Pancreas (tissue), 10 donors: Measurements from ENCODE around the gene HSPA5. TPM values are rescaled to one million over a fixed set of nuclear protein-coding genes. Genes with fewer than 3 reads are reported as not detected.
"Not testable (repeated sequence)": the region's sequence is repeated elsewhere in the genome, so short reads cannot be mapped to it uniquely, and the experiment has no call there.

Source experiments
- ATAC-seq, 4 donors: fragments of 200-7000 bp; cut with Tn5 transposase; one replicate each; pipeline versions ENCODE4 v1.8.0 to v1.9.1; 2020; ENCODE audit warnings: mild to moderate bottlenecking in 4 of 4, moderate library complexity in 4 of 4
- DNase-seq, 6 donors: peaks; one replicate each; pipeline ENCODE4 v3.0.0-alpha.2; 2020
- FAIRE-seq: peaks from 2 replicates; lab custom pipeline; 2012; peaks lifted over from hg19 to GRCh38; lab: Jason Lieb, UNC
- H3K27ac ChIP-seq, 4 donors: fragments of 200-600 bp; sonication (generic); 1 replicate in 3 of 4; 2 replicates in 1 of 4; pipeline versions ENCODE4 v1.5.0 to v1.8.0; 2020
- H3K27me3 ChIP-seq, 4 donors: fragments of 200-600 bp; one replicate each; pipeline ENCODE4 v1.8.0; 2021
- H3K36me3 ChIP-seq, 3 donors: fragments of 200-600 bp; sonication (generic) in 1 of 3; one replicate each; pipeline versions ENCODE4 v1.5.0 to v1.8.0; 2020 to 2021
- H3K4me1 ChIP-seq, 3 donors: fragments of 200-600 bp; one replicate each; pipeline ENCODE4 v1.8.0; 2021
- H3K4me3 ChIP-seq, 4 donors: fragments of 200-600 bp; sonication (generic) in 2 of 4; one replicate each; pipeline versions ENCODE4 v1.5.0 to v1.8.0; 2020 to 2021
- H3K9me3 ChIP-seq, 4 donors: fragments of 200-600 bp; one replicate each; pipeline ENCODE4 v1.8.0; 2021
- CTCF ChIP-seq, 4 donors: fragments of 200-600 bp; sonication (generic) in 3 of 4; IDR thresholded peaks; one replicate each; pipeline versions ENCODE4 v1.5.0 to v1.8.0; 2021; ENCODE audit warnings: antibody characterized with exemption in 4 of 4
- WGBS, 2 donors: extraction: QIAGEN DNeasy Blood & Tissue Kit; methylation state at CpG; one replicate each; pipeline ENCODE4 v1.1.7; 2013; 5-methylcytosine and 5-hydroxymethylcytosine counted together
- intact Hi-C, 3 donors: fragments of 100-400 bp; cut with DNase I; formaldehyde crosslinking; loops; one replicate each; pipeline versions ENCODE4 v1.11.1 to v1.14.2; 2022
- polyA plus RNA-seq, 2 donors: library from polyadenylated mRNA; stranded (reverse); fragments of 200-250 nt; gene quantifications; one replicate each; pipeline ENCODE4 v1.2.3, GENCODE V29; 2013
- total RNA-seq, 6 donors: library from RNA; stranded (reverse); fragmentation: NEBNext Ultra II Directional in 4 of 6; extraction: Animal tissue kit (Norgen Biotek cat#: 25700) in 4 of 6; gene quantifications; one replicate each; pipeline versions ENCODE4 v1.2.1 to v1.2.4, GENCODE V29; 2021 to 2023
- donor health status: healthy with polysubstance abuse.
- donor health status: DM: no; HTN: no; CAD: no; lungs with moderate emphysema.
- donor health status: DM: no; HTN: no; CAD: no.
- donor health status: control.
- donor health status: control.
- donor health status: Bipolar disorder and iron deficiency.
- donor health status: DM: yes; HTN: yes; CAD: no.
- donor health status: DM: no; HTN: no; CAD: no.
- donor health status: DM: no; HTN: no; CAD: no.
- donor health status: DM: yes; HTN: yes; CAD: no.

The HSPA5 gene
- total and polyA plus RNA-seq, 8 donors = 50.2 to 248 (median 165) TPM

GRCh38 chr9:125238127-125238914 lies 2.8 kb downstream of the HSPA5 start:
- intact Hi-C loops = no loop called here
- Histone ChIP-seq H3K4me1 (peaks cover 7 to 43% (median 19%) of the 10 kb centered on the region in 3 donors), H3K9me3 (no peaks in the 10 kb centered on the region), H3K27me3 (no peaks in the 10 kb centered on the region), H3K36me3 (peaks cover 2 to 45% (median 30%) of the 10 kb centered on the region in 3 donors), H3K4me3 (peak overlapping the region; percentile 6 to 91 (median 86)), H3K27ac (no peak overlapping the region)
- FAIRE-seq (no peak), ATAC-seq (no peak), DNase-seq (no peak)
- 33 to 41% methylated on average over 7 of the region's 7 CpGs for whole genome bisulfite sequencing, 2 donors
- no peak for TF ChIP-seq CTCF (IDR thresholded peaks at IDR 0.05)

DNA sequence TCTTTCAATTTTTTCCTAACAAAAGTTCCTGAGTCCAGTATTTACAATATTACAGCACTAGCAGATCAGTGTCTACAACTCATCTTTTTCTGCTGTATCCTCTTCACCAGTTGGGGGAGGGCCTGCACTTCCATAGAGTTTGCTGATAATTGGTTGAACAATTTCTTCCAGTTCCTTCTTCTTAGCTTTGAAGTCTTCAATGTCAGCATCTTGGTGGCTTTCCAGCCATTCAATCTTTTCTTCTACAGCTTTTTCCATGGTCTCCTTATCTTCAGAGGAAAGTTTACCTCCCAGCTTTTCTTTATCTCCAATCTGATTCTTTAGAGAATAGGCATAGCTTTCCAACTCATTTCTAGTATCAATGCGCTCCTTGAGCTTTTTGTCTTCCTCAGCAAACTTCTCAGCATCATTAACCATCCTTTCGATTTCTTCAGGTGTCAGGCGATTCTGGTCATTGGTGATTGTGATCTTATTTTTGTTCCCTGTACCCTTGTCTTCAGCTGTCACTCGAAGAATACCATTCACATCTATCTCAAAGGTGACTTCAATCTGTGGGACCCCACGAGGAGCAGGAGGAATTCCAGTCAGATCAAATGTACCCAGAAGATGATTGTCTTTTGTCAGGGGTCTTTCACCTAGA lies 4.5 kb downstream of the HSPA5 start:
- H3K4me3 ChIP-seq = peak overlapping the region in 2 of 4 donors; percentile 85 to 91
- ATAC-seq, intact Hi-C loops, H3K27me3 ChIP-seq, H3K9me3 ChIP-seq, FAIRE-seq, H3K27ac ChIP-seq, DNase-seq: not testable (repeated sequence)
- peaks cover 7 to 43% (median 19%) of the 10 kb centered on the region in 3 donors for H3K4me1 ChIP-seq
- peaks cover 2 to 45% (median 30%) of the 10 kb centered on the region in 3 donors for H3K36me3 ChIP-seq
- 24 to 28% methylated on average over 5 of the region's 5 CpGs for WGBS, 2 donors

DNA sequence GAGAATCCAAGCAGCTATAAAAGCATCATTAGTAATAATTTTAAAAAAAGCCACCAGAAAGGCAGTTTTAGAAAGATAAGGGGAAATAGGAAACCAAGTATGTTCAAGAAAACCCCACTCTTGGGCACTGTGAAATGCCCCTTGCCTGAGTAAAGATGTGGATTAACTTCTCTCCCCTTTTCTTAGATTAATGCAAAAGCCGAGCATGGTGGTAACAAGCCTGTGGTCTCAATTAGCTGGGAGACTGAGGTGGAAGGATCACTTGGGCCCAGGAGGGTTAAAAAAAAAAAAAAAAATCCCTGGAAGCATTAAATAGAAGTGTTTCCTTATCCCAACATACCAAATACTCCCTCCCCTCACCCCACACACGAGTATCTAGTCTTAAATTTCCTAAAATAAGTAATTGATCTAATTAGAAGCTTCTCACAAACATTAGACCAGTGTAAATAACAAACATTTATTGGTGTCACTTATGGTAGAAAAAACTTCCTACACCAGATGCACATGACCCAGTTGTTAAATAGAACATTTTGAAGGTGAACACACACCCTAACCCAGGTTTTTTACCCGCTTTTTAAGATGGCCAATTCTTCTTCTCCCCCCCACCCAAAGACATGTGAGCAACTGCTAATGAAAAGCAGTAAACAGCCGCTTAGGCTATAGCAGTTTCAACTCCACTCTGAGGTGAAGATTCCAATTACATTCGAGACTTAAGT lies 5.2 kb downstream of the HSPA5 start:
- peak overlapping the region in 2 of 4 donors; percentile 85 to 91 for H3K4me3 ChIP-seq
- WGBS, 2 donors = 18 to 20% methylated on average over 5 of the region's 5 CpGs
- DNase-seq (no peak), ATAC-seq (no peak), FAIRE-seq (no peak)
- H3K27ac ChIP-seq = no peak overlapping the region
- intact Hi-C loops = no loop called here
- no peak for TF ChIP-seq CTCF (IDR thresholded peaks at IDR 0.05)
- H3K27me3 ChIP-seq = no peaks in the 10 kb centered on the region
- H3K36me3 ChIP-seq = peaks cover 2 to 45% (median 30%) of the 10 kb centered on the region in 3 donors
- H3K9me3 ChIP-seq = no peaks in the 10 kb centered on the region
- H3K4me1 ChIP-seq = peaks cover 7 to 43% (median 19%) of the 10 kb centered on the region in 3 donors

- Histone ChIP-seq H3K4me1 (peaks cover 7 to 40% (median 19%) of the 10 kb centered on the region in 3 donors), H3K36me3 (peaks cover 2 to 38% (median 26%) of the 10 kb centered on the region in 3 donors)
- H3K27ac ChIP-seq, FAIRE-seq, H3K9me3 ChIP-seq, H3K4me3 ChIP-seq, ATAC-seq, intact Hi-C loops, DNase-seq, H3K27me3 ChIP-seq: not testable (repeated sequence)
- 75 to 84% methylated on average over 8 of the region's 8 CpGs for WGBS, 2 donors
Measured at GRCh38 chr9:125234099-125234498, 7.0 kb downstream of the HSPA5 start.

DNA sequence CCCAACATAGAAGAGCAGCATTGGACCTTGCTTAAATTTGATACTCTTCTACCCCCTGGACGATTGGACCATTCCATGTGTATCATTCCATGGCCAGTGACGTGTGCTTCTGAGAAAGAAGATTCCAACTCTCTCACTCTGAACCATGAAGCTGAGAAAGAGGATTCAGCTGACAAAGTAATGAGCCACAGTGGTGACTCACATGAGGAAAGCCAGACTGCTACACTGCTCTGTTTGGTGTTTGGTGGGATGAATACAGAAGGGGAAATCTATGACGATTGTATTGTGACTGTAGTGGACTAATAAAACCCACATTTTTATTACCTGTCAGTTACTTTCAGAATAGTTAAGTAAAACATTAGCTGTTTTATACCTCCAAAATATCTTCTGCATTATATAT lies 7.5 kb downstream of the HSPA5 start:
- peaks cover 2 to 34% (median 22%) of the 10 kb centered on the region in 3 donors for H3K36me3 ChIP-seq
- no peaks in the 10 kb centered on the region for H3K27me3 ChIP-seq
- no peak for TF ChIP-seq CTCF (IDR thresholded peaks at IDR 0.05)
- no peak overlapping the region for H3K4me3 ChIP-seq
- DNase-seq = no peak
- peak; percentile 13 for FAIRE-seq
- peak in 3 of 4 donors; percentile 30 to 60 (median 58) for ATAC-seq
- intact Hi-C loops = no loop called here
- WGBS, 2 donors = 26 to 33% methylated on average over 3 of the region's 3 CpGs
- peaks cover 7 to 35% (median 19%) of the 10 kb centered on the region in 3 donors for H3K4me1 ChIP-seq
- no peaks in the 10 kb centered on the region for H3K9me3 ChIP-seq
- no peak overlapping the region for H3K27ac ChIP-seq
